Pancreas (tissue), 10 donors: Measurements from ENCODE around the gene BSPH1. TPM values are rescaled to one million over a fixed set of nuclear protein-coding genes. Genes with fewer than 3 reads are reported as not detected.
"Not testable (repeated sequence)": the region's sequence is repeated elsewhere in the genome, so short reads cannot be mapped to it uniquely, and the experiment has no call there.

Experiments used
- ATAC-seq, 4 donors: fragments of 200-7000 bp; cut with Tn5 transposase; one replicate each; pipeline versions ENCODE4 v1.8.0 to v1.9.1; 2020; ENCODE audit warnings: mild to moderate bottlenecking in 4 of 4, moderate library complexity in 4 of 4
- DNase-seq, 6 donors: peaks; one replicate each; pipeline ENCODE4 v3.0.0-alpha.2; 2020
- FAIRE-seq: peaks from 2 replicates; lab custom pipeline; 2012; peaks lifted over from hg19 to GRCh38; lab: Jason Lieb, UNC
- H3K27ac ChIP-seq, 4 donors: fragments of 200-600 bp; sonication (generic); 1 replicate in 3 of 4; 2 replicates in 1 of 4; pipeline versions ENCODE4 v1.5.0 to v1.8.0; 2020
- H3K27me3 ChIP-seq, 4 donors: fragments of 200-600 bp; one replicate each; pipeline ENCODE4 v1.8.0; 2021
- H3K36me3 ChIP-seq, 3 donors: fragments of 200-600 bp; sonication (generic) in 1 of 3; one replicate each; pipeline versions ENCODE4 v1.5.0 to v1.8.0; 2020 to 2021
- H3K4me1 ChIP-seq, 3 donors: fragments of 200-600 bp; one replicate each; pipeline ENCODE4 v1.8.0; 2021
- H3K4me3 ChIP-seq, 4 donors: fragments of 200-600 bp; sonication (generic) in 2 of 4; one replicate each; pipeline versions ENCODE4 v1.5.0 to v1.8.0; 2020 to 2021
- H3K9me3 ChIP-seq, 4 donors: fragments of 200-600 bp; one replicate each; pipeline ENCODE4 v1.8.0; 2021
- WGBS, 2 donors: extraction: QIAGEN DNeasy Blood & Tissue Kit; methylation state at CpG; one replicate each; pipeline ENCODE4 v1.1.7; 2013; 5-methylcytosine and 5-hydroxymethylcytosine counted together
- intact Hi-C, 3 donors: fragments of 100-400 bp; cut with DNase I; formaldehyde crosslinking; loops; one replicate each; pipeline versions ENCODE4 v1.11.1 to v1.14.2; 2022
- polyA plus RNA-seq, 2 donors: library from polyadenylated mRNA; stranded (reverse); fragments of 200-250 nt; gene quantifications; one replicate each; pipeline ENCODE4 v1.2.3, GENCODE V29; 2013
- total RNA-seq, 6 donors: library from RNA; stranded (reverse); fragmentation: NEBNext Ultra II Directional in 4 of 6; extraction: Animal tissue kit (Norgen Biotek cat#: 25700) in 4 of 6; gene quantifications; one replicate each; pipeline versions ENCODE4 v1.2.1 to v1.2.4, GENCODE V29; 2021 to 2023
- TF ChIP-seq, protein P1 (sequence below), 4 donors: fragments of 200-600 bp; sonication (generic) in 3 of 4; IDR thresholded peaks; one replicate each; pipeline versions ENCODE4 v1.5.0 to v1.8.0; 2021; ENCODE audit warnings: antibody characterized with exemption in 4 of 4
- donor health status: healthy with polysubstance abuse.
- donor health status: DM: no; HTN: no; CAD: no; lungs with moderate emphysema.
- donor health status: DM: no; HTN: no; CAD: no.
- donor health status: control.
- donor health status: control.
- donor health status: Bipolar disorder and iron deficiency.
- donor health status: DM: yes; HTN: yes; CAD: no.
- donor health status: DM: no; HTN: no; CAD: no.
- donor health status: DM: no; HTN: no; CAD: no.
- donor health status: DM: yes; HTN: yes; CAD: no.

The BSPH1 gene
- total and polyA plus RNA-seq, 8 donors = not detected

DNA sequence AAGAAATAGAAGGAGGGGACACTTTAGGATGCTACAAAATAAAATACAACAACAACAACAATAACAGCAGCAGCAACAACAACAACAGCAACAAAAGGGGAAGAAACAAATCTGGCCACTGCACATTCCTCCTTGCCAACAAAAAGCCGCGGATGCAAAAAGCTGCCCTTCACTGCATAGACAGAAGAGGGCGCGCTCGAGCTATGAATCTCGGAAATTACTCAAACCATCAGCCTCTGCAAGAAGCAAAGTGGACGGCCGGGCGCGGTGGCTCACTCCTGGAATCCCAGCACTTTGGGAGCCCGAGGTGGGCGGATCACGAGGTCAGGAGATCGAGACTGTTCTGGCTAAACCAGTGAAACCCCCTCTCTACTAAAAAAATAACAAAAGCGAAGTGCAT, 71.9 kb downstream of the BSPH1 start:
- H3K9me3 ChIP-seq, H3K4me3 ChIP-seq, H3K36me3 ChIP-seq, DNase-seq, ATAC-seq, H3K27ac ChIP-seq, FAIRE-seq, H3K27me3 ChIP-seq, intact Hi-C loops, H3K4me1 ChIP-seq: not testable (repeated sequence)
- WGBS, 2 donors = 1% methylated on average over 10 of the region's 15 CpGs
- TF ChIP-seq, protein P1, sequence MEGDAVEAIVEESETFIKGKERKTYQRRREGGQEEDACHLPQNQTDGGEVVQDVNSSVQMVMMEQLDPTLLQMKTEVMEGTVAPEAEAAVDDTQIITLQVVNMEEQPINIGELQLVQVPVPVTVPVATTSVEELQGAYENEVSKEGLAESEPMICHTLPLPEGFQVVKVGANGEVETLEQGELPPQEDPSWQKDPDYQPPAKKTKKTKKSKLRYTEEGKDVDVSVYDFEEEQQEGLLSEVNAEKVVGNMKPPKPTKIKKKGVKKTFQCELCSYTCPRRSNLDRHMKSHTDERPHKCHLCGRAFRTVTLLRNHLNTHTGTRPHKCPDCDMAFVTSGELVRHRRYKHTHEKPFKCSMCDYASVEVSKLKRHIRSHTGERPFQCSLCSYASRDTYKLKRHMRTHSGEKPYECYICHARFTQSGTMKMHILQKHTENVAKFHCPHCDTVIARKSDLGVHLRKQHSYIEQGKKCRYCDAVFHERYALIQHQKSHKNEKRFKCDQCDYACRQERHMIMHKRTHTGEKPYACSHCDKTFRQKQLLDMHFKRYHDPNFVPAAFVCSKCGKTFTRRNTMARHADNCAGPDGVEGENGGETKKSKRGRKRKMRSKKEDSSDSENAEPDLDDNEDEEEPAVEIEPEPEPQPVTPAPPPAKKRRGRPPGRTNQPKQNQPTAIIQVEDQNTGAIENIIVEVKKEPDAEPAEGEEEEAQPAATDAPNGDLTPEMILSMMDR (IDR thresholded peaks at IDR 0.05) = peak; percentile 54 to 73 (median 67)

Other genes starting within 250 kb of the BSPH1 start
- 100 to 1,000 TPM; 297 to 510 (median 392) TPM for gene NOP53, start 246.6 kb downstream of the BSPH1 start, total RNA-seq
- gene NOP53, start 246.6 kb downstream of the BSPH1 start, polyA plus RNA-seq = 100 to 1,000 TPM; 304 to 576 TPM
- gene SELENOW, start 213.5 kb downstream of the BSPH1 start, total RNA-seq = 100 to 1,000 TPM in 1 of 6 donors, 10 to 100 TPM in 5; 55.4 to 139 (median 76.3) TPM
- gene SELENOW, start 213.5 kb downstream of the BSPH1 start, polyA plus RNA-seq = 100 to 1,000 TPM; 286 to 291 TPM
- gene TPRX1, start 187.6 kb downstream of the BSPH1 start, total RNA-seq = not detected
- not detected for gene TPRX1, start 187.6 kb downstream of the BSPH1 start, polyA plus RNA-seq
- gene CRX, start 170.2 kb downstream of the BSPH1 start, total RNA-seq = not detected
- gene CRX, start 170.2 kb downstream of the BSPH1 start, polyA plus RNA-seq = not detected
- not detected for gene TPRX2, start 132.9 kb downstream of the BSPH1 start, total RNA-seq
- gene TPRX2, start 132.9 kb downstream of the BSPH1 start, polyA plus RNA-seq = not detected
- gene SULT2A1, start 105.9 kb downstream of the BSPH1 start, total RNA-seq = under 1 TPM in 1 of 6 donors, not detected in 5; 0.41 TPM
- gene SULT2A1, start 105.9 kb downstream of the BSPH1 start, polyA plus RNA-seq = not detected
- not detected for gene ELSPBP1, start 2.5 kb upstream of the BSPH1 start, total RNA-seq
- not detected for gene ELSPBP1, start 2.5 kb upstream of the BSPH1 start, polyA plus RNA-seq
- not detected for gene CABP5, start 51.9 kb upstream of the BSPH1 start, total RNA-seq
- not detected for gene CABP5, start 51.9 kb upstream of the BSPH1 start, polyA plus RNA-seq
- gene PLA2G4C, start 118.6 kb upstream of the BSPH1 start, total RNA-seq = 10 to 100 TPM in 3 of 6 donors, 1 to 10 TPM in 3; 2.9 to 13.6 (median 9.0) TPM
- gene PLA2G4C, start 118.6 kb upstream of the BSPH1 start, polyA plus RNA-seq = 10 to 100 TPM; 14.9 to 21.7 TPM
- 10 to 100 TPM; 10.1 to 23.5 (median 17.0) TPM for gene LIG1, start 178.2 kb upstream of the BSPH1 start, total RNA-seq
- 10 to 100 TPM; 42.1 to 78.8 TPM for gene LIG1, start 178.2 kb upstream of the BSPH1 start, polyA plus RNA-seq
- 1 to 10 TPM; 2.8 to 5.9 (median 4.0) TPM for gene ZSWIM9, start 178.5 kb upstream of the BSPH1 start, total RNA-seq
- gene ZSWIM9, start 178.5 kb upstream of the BSPH1 start, polyA plus RNA-seq = 1 to 10 TPM; 3.1 to 4.3 TPM